Vagina (tissue), 2 donors: ENCODE data around the gene BACH1.

ENCODE experiments used
- POLR2A ChIP-seq, 2 donors: fragments of 450-650 bp; IDR thresholded peaks; one replicate each; pipeline ENCODE4 v1.6.1; 2017; ENCODE audit warnings: antibody characterized with exemption in 2 of 2, mild to moderate bottlenecking in 2 of 2, moderate library complexity in 2 of 2
- TF ChIP-seq, protein P1 (sequence below), 3 experiments: fragments of 450-650 bp in 2 of 3; fragments of 200-600 bp in 1 of 3; sonication (generic) in 1 of 3; IDR thresholded peaks; one replicate each; pipeline ENCODE4 v1.5.1; 2017 to 2019; ENCODE audit warnings: antibody characterized with exemption in 3 of 3, mild to moderate bottlenecking in 2 of 3, moderate library complexity in 2 of 3

GRCh38 chr21:29340228-29340627, 41.5 kb downstream of the BACH1 start:
- TF ChIP-seq POLR2A (IDR thresholded peaks at IDR 0.05): no peak
- TF ChIP-seq, protein P1, sequence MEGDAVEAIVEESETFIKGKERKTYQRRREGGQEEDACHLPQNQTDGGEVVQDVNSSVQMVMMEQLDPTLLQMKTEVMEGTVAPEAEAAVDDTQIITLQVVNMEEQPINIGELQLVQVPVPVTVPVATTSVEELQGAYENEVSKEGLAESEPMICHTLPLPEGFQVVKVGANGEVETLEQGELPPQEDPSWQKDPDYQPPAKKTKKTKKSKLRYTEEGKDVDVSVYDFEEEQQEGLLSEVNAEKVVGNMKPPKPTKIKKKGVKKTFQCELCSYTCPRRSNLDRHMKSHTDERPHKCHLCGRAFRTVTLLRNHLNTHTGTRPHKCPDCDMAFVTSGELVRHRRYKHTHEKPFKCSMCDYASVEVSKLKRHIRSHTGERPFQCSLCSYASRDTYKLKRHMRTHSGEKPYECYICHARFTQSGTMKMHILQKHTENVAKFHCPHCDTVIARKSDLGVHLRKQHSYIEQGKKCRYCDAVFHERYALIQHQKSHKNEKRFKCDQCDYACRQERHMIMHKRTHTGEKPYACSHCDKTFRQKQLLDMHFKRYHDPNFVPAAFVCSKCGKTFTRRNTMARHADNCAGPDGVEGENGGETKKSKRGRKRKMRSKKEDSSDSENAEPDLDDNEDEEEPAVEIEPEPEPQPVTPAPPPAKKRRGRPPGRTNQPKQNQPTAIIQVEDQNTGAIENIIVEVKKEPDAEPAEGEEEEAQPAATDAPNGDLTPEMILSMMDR (IDR thresholded peaks at IDR 0.05): no peak
